Measurements from ENCODE around the gene TRRAP.

GRCh38 chr7:99030457-99030856, 152.1 kb downstream of the TRRAP start:
- TF ChIP-seq CTCF (IDR thresholded peaks at IDR 0.05) (no peak), POLR2A (IDR thresholded peaks at IDR 0.05) (no peak)
